Ammon's horn (tissue), 1 donor: ENCODE measurements around the gene CREM.

Experiments
- DNase-seq: peaks from one replicate; pipeline ENCODE4 v3.0.0-alpha.2; 2016; ENCODE audit warnings: low spot score

CREM gene

DNA sequence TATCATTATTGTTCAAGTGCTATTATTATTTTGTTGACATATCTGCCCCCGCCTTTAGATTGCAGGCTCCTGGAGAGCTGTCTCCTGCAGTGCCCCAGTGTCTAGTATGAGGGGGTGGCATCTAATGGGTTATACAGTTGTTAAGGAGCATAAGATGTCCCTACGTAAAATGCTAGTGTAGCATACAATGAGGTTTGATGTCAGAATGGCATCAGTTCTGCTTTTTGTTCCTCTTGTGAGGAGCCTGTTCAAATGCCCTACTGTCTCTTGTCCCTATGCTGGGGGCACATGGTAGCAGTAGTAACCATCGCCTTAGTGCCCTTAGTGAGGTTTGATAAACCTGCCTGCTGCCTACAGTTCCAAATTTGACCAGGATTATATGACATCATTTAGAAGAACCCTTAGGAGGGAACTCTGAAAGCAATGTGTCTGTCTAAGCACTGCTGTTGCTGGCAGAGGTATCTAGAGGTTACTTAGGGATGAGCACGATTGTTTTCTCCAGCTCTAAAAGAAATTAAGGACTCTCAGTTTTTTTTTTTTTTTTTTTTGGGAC lies 9.7 kb downstream of the CREM start:
- no peak for DNase-seq

DNA sequence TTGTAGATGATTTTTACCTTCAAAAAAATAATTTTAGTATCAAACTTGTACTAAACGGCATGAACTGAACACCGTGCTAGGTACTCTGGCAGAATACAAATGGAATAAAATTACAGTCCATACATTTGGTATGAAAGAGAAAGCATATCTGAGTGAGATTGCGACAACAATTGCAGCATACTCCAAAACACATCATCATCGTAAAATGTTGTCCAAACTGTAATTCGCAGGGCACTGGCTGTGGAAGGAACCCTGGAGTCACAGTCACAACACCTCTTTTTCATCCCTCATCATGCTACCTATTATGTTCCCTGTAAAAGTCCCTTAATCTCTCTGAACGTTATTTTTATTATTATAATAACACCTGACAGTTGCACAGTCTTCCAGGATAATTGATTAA lies 13.5 kb downstream of the CREM start:
- DNase-seq = no peak

DNA sequence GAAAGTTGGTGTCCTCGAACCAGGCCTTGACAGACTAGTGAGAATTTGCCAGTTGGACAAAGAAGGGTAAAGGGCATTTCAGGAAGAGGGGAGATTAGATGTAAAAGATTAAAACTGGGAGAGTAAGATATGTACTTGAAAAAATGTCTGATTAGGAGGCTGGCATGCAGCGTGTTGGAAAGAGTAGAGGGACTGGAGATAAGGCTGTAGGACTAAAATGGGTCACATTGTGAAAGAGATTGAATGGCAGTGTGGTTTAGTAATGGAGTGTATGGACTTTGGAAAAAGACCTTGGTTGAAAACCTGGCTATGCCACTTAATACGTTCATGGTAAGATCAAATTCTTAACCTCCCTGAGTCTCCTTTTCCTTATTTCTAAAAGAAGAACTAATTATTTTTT lies 14.1 kb downstream of the CREM start:
- DNase-seq = no peak

DNA sequence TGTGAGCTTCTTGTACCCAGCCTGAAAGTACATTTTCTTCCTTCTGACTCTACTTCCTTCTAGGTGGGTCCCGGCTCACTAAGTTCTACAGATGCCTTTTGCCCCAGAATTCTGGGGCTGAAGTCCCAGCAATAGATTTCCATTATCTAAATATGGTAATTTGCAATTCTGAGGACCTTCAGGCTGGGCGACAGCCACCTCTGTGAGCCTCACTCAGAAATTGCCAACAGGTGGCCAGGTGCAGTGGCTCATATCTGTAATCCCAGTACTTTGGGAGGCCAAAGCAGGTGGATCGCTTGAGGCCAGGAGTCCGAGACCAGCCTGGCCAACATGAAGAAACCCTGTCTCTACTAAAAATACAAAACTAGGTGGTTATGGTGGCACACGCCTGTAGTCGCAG lies 23.7 kb downstream of the CREM start:
- no peak for DNase-seq

- no peak for DNase-seq
These were observed 26.3 kb downstream of the CREM start for GRCh38 chr10:35152992-35153391.

DNA sequence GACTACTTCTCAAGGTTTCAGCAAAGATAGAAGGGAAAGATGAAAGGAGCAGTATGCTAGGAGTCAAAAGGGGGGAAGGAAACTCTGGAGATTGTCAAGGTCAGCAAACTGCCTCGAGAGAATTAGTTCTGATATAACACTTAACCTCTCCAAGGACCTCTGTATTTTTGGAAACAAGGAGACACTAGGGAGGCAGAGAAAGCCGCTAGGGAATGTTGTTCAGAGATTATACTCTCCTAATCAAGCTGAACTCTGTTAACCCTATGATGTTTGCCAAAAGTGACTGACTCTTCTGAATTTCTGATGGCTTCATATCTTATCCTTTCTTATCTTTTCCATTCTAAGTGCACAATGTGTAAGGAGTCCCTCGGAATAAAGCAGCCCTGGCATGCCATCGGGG lies 27.1 kb downstream of the CREM start:
- no peak for DNase-seq

GRCh38 chr10:35160743-35161142 lies 34.1 kb downstream of the CREM start:
- DNase-seq = no peak

- DNase-seq = no peak
These were observed 35.3 kb downstream of the CREM start for GRCh38 chr10:35161906-35162305.

DNA sequence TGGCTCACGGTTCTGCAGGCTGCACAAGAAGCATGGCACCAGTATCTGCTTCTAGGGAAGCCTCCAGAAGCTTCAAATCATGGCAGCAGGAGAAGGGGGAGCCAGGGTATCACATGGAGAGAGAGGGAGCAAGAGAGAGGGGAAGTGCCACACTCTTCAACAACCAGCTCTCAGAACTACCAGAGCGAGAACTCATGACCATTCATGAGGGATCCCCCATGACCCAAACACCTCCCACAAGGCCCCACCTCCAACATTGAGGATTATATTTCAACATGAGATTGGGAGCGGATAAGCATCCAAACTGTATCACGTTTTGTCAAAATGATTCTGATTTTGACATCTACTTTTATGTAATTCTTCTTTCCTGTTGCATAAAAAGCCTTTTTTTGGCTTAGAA lies 38.5 kb downstream of the CREM start:
- DNase-seq = no peak

DNA sequence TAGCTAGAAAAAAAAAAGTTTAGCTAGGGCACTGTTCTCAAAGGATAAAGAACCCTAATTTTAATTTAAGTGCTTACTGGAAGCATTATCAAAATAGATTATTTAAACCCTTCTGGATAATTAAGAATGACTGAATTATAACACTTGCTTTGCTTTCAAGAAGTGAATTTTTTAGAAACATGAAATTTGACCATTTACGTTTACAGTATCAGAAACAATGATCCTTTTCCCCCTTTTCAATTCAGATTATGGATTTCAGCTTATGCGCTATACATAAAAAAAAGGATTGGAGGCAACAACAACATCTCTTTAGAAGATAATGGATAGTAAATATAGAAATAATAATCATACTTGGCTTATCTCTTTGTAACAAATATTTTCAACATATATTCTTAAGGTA lies 39.2 kb downstream of the CREM start:
- DNase-seq = no peak

DNA sequence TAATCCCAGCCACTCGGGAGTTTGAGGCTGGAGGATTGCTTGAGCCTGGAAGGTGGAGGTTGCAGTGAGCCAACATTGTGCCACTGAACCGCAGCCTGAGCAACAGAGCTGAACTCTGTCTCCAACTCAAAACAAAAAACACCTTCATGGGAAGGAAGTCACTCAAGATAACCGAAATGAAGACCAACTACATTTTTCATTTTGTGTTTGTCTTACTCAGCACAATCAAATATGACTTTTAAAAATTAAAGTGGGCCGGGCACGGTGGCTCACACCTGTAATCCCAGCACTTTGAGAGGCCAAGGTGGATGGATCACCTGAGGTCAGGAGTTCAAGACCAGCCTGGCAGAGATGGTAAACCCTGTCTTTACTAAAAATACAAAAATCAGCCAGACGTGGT lies 40.0 kb downstream of the CREM start:
- DNase-seq = no peak

DNA sequence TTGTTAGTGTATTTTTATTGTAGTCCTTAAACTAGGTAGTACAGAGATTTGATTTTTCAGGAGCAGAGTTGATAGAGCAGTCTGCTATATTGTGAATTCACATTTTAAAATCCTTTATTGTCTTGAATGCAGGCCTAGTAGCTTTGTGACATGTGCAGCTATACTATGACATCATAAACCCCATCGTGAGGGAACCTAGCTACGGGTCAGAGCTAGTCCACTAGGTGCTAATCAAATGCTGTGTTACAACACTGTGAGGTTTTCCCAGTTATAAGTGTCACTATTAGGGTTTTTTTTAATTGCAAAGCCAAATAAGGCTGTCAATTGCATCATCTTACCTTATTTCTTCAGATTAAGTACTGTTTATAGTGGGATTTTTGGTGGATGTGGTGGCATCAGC lies 40.7 kb downstream of the CREM start:
- DNase-seq = no peak

DNA sequence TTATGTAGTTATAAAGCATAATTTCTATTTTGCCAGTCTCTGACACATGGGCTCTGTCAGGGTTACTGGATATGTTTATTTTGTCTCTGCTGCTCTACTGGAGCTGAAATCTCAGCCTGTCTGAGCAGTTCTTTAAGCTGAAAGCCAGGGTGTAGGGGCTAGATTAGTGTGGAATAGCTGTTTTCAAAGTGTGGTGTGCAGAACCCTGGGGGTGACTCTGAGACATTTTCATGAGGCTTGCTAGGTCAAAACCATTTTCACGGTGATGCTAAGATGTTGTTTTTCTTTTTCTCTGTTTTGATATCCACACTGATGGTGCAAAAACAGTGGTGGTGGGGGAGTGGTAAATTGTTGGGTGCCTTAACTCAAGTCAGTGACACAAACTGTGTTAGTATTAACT lies 45.5 kb downstream of the CREM start:
- no peak for DNase-seq

GRCh38 chr10:35172574-35172973 lies 45.9 kb downstream of the CREM start:
- DNase-seq = peak; percentile 47

DNA sequence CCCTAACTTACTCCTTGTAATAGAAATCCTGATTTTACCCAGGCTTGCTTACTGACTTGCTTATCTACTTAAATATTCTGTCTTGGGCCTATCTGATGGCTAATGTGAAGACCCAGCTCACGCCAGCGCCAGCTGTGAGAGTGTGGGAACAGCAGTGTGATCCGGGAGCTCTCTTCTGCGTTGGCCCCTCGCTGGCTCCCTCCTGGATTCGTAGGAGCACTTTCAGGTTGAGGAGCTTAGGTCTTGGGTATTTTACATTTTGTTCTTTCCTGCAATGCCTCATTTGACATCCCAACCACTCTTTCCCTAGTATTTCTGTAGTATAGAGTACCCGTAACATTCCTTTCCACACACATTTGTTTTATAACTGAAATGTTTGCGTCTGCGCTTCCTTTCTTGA lies 51.7 kb downstream of the CREM start:
- DNase-seq = no peak

GRCh38 chr10:35182631-35183510 lies 56.2 kb downstream of the CREM start:
- no peak for DNase-seq

GRCh38 chr10:35184527-35185171 lies 58.0 kb downstream of the CREM start:
- DNase-seq = no peak

DNA sequence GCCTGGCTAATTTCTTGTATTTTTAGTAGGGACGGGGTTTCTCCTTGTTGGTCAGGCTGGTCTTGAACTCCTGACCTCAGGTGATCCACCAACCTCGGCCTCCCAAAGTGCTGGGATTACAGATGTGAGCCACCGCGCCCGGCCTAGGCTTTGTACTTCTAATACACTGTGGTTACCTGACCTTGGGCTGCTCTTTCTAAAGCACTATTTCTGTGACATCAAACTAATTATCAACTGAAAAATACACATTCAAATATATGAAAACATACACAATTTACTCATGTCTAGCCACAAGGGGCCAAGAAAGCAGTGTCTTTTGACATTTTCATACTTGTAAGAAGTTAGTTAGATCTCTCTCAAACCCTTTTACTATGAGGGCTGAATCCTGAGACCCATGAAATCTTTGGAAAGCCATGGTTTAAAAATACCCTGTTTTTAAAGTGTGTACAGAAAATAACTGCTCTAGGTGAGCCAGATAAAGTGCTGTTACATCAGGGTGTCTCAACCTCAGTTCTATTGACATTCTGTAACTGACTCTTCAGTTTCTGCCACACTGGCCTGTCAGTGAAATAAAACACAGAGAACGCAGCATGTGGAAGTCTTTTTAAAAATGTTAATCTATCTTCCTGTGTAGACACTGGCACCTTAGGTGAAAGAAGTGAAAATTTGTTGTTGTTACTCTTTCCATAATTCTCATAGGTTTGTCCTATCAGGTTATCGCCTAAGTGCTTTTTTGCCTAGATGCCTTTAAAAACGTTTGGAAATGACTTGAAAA lies 58.8 kb downstream of the CREM start:
- DNase-seq = no peak

- no peak for DNase-seq
These were observed 62.3 kb downstream of the CREM start for GRCh38 chr10:35188954-35189353.

- DNase-seq = peak; percentile 75
These were observed 64.9 kb downstream of the CREM start for GRCh38 chr10:35191523-35191922.

GRCh38 chr10:35192645-35193249 lies 66.1 kb downstream of the CREM start:
- no peak for DNase-seq

DNA sequence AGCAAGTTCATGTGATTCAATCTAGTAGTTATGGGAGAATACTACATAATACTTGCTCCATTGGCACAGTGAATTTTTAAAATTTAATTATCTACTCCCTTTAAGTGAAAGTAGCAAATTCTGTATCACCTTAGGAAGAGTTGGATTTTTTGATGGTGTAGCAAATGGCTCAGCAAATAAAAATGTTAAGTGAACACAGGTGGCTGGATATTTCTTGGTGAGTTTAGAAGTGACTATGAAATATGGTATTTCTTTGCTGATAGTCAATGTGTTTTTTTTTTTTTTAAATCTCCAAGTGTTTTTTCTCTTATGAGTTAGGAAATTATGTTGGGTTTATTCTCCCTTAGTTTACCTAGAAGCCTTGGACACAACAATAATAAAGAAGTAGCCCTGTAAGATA lies 67.8 kb downstream of the CREM start:
- no peak for DNase-seq
